A673 (cell line): Measurements from ENCODE around the gene TIAM1.

Experiments
- EZH2 ChIP-seq: fragments of 200-600 bp; sonication (generic); IDR thresholded peaks from 2 replicates; pipeline ENCODE4 v1.6.1; 2017; ENCODE audit warnings: borderline replicate concordance, low read depth, mild to moderate bottlenecking, mixed read lengths, antibody characterized with exemption, low read length; ENCODE audit not compliant: poor library complexity, severe bottlenecking
- TF ChIP-seq, protein P1 (sequence below): fragments of 300-800, 200-600 bp; sonication (generic); conservative IDR thresholded peaks from 2 replicates; pipeline ENCODE4 v1.5.1; 2017; ENCODE audit warnings: low read depth, mild to moderate bottlenecking, antibody characterized with exemption, low read length, moderate library complexity, mixed read lengths

DNA sequence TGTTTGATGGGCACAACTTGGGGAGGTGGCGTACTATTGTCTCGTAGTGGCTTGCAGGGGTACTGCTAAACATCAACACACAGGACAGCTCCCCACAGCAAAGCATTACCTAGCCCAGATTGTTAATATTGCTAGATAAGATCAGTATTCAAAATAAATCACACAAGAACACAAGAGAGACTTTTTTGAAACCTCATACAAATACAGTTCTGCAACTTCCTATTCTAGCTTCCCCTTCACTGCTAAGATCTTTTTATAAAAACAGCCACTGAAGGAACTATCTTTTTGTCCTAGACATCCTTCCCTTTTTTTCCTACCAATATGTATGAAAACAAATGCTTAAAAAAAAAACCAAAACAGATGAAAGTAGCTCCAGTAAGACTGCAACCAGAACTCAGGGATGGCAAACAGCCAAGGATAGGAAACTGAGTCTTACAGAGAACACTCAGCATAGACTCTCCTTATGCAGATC, 167.9 kb downstream of the TIAM1 start:
- TF ChIP-seq, protein P1, sequence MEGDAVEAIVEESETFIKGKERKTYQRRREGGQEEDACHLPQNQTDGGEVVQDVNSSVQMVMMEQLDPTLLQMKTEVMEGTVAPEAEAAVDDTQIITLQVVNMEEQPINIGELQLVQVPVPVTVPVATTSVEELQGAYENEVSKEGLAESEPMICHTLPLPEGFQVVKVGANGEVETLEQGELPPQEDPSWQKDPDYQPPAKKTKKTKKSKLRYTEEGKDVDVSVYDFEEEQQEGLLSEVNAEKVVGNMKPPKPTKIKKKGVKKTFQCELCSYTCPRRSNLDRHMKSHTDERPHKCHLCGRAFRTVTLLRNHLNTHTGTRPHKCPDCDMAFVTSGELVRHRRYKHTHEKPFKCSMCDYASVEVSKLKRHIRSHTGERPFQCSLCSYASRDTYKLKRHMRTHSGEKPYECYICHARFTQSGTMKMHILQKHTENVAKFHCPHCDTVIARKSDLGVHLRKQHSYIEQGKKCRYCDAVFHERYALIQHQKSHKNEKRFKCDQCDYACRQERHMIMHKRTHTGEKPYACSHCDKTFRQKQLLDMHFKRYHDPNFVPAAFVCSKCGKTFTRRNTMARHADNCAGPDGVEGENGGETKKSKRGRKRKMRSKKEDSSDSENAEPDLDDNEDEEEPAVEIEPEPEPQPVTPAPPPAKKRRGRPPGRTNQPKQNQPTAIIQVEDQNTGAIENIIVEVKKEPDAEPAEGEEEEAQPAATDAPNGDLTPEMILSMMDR, result no peak
- TF ChIP-seq EZH2, result no peak
